ENCODE measurements around the gene AVPR2.

AVPR2 gene

GRCh38 chrX:153903991-153904957, at the start of gene AVPR2:
TSS of gene AVPR2 (plus strand) at chrX:153904673. CDS start at chrX:153905146, 473 bp downstream.
- no peak for DNase-seq (ENCODE audit: low spot score)

GRCh38 chrX:153854702-153855101, 49.8 kb upstream of the AVPR2 start:
- no peak for DNase-seq (ENCODE audit: low spot score)

GRCh38 chrX:153857348-153857903, 47.0 kb upstream of the AVPR2 start:
- no peak for DNase-seq (ENCODE audit: low spot score)

- DNase-seq (ENCODE audit: low spot score): no peak
Measured at GRCh38 chrX:153861151-153861550, 43.3 kb upstream of the AVPR2 start.

GRCh38 chrX:153861733-153862310, 42.7 kb upstream of the AVPR2 start:
- DNase-seq (ENCODE audit: low spot score): no peak

GRCh38 chrX:153862369-153863250, 41.9 kb upstream of the AVPR2 start:
- DNase-seq (ENCODE audit: low spot score): no peak

- DNase-seq (ENCODE audit: low spot score): no peak
Measured at GRCh38 chrX:153863251-153863991, 41.1 kb upstream of the AVPR2 start.

GRCh38 chrX:153864101-153864500, 40.4 kb upstream of the AVPR2 start:
- no peak for DNase-seq (ENCODE audit: low spot score)

- no peak for DNase-seq (ENCODE audit: low spot score)
Measured at GRCh38 chrX:153864561-153865320, 39.7 kb upstream of the AVPR2 start.

GRCh38 chrX:153865321-153865580, 39.2 kb upstream of the AVPR2 start:
- no peak for DNase-seq (ENCODE audit: low spot score)

- no peak for DNase-seq (ENCODE audit: low spot score)
Measured at GRCh38 chrX:153865685-153866084, 38.8 kb upstream of the AVPR2 start.

- DNase-seq (ENCODE audit: low spot score): no peak
Measured at GRCh38 chrX:153866302-153867019, 38.0 kb upstream of the AVPR2 start.

GRCh38 chrX:153867139-153867538, 37.3 kb upstream of the AVPR2 start:
- no peak for DNase-seq (ENCODE audit: low spot score)

- no peak for DNase-seq (ENCODE audit: low spot score)
Measured at GRCh38 chrX:153867671-153868070, 36.8 kb upstream of the AVPR2 start.

GRCh38 chrX:153868576-153869472, 35.6 kb upstream of the AVPR2 start:
- no peak for DNase-seq (ENCODE audit: low spot score)

GRCh38 chrX:153869473-153870287, 34.8 kb upstream of the AVPR2 start:
- no peak for DNase-seq (ENCODE audit: low spot score)

- DNase-seq (ENCODE audit: low spot score): no peak
Measured at GRCh38 chrX:153870288-153870690, 34.2 kb upstream of the AVPR2 start.

- no peak for DNase-seq (ENCODE audit: low spot score)
Measured at GRCh38 chrX:153870791-153871360, 33.6 kb upstream of the AVPR2 start.

All from kidney capillary endothelial cell (primary cell).